Chondrocyte (in vitro differentiated cells): ENCODE measurements around the gene TENM3. TPM values are rescaled to one million over a fixed set of nuclear protein-coding genes. Genes with fewer than 3 reads are reported as not detected.

Source experiments
- DNase-seq: peaks from one replicate; pipeline ENCODE4 v3.0.0; 2021; ENCODE audit warnings: mixed read lengths, low spot score
- H3K27ac Mint-ChIP-seq: one replicate; pipeline ENCODE4 v1.8.0; 2021; ENCODE audit warnings: mild to moderate bottlenecking, moderate library complexity, mixed read lengths; ENCODE audit not compliant: unreplicated experiment
- H3K27me3 Mint-ChIP-seq: 2 replicates; pipeline ENCODE4 v1.8.0; 2021; ENCODE audit warnings: low read depth, mixed read lengths
- H3K36me3 Mint-ChIP-seq: 2 replicates; pipeline ENCODE4 v1.8.0; 2021; ENCODE audit warnings: low read depth, mixed read lengths
- H3K4me1 Mint-ChIP-seq: 2 replicates; pipeline ENCODE4 v1.8.0; 2021; ENCODE audit warnings: low read depth, mild to moderate bottlenecking, mixed read lengths
- H3K4me3 Mint-ChIP-seq: one replicate; pipeline ENCODE4 v1.8.0; 2021; ENCODE audit warnings: mild to moderate bottlenecking, moderate library complexity, mixed read lengths; ENCODE audit not compliant: unreplicated experiment
- H3K9me3 Mint-ChIP-seq: 2 replicates; pipeline ENCODE4 v1.8.0; 2021; ENCODE audit warnings: low read depth, mixed read lengths
- CTCF ChIP-seq: fragments of 200-600 bp; sonication (generic); IDR thresholded peaks from 2 replicates; pipeline ENCODE4 v1.5.0; 2021; ENCODE audit warnings: antibody characterized with exemption, mild to moderate bottlenecking, moderate library complexity
- total RNA-seq: library from RNA; stranded (reverse); gene quantifications from 3 replicates; pipeline ENCODE4 v1.2.1, GENCODE V29; 2021

TENM3 gene
- total RNA-seq, 1 donor from 2014 or later = 87.6 TPM

- Mint-ChIP-seq H3K27me3 (no peaks in the 10 kb centered on the region), H3K27ac (no peak overlapping the region), H3K9me3 (no peaks in the 10 kb centered on the region), H3K36me3 (no peaks in the 10 kb centered on the region), H3K4me1 (peaks cover 33% of the 10 kb centered on the region), H3K4me3 (no peak overlapping the region)
- no peak for DNase-seq
- TF ChIP-seq CTCF = no peak
Observed at GRCh38 chr4:182493377-182493776, 250.2 kb downstream of the TENM3 start.

- H3K4me1 Mint-ChIP-seq = peaks cover 25% of the 10 kb centered on the region
- no peak for DNase-seq
- no peaks in the 10 kb centered on the region for H3K27me3 Mint-ChIP-seq
- H3K9me3 Mint-ChIP-seq = no peaks in the 10 kb centered on the region
- no peaks in the 10 kb centered on the region for H3K36me3 Mint-ChIP-seq
- H3K27ac Mint-ChIP-seq = no peak overlapping the region
- H3K4me3 Mint-ChIP-seq = no peak overlapping the region
- TF ChIP-seq CTCF = no peak
Observed at GRCh38 chr4:182494103-182494502, 250.9 kb downstream of the TENM3 start.

GRCh38 chr4:182495031-182495430 lies 251.8 kb downstream of the TENM3 start:
- no peak for DNase-seq
- TF ChIP-seq CTCF = no peak
- Mint-ChIP-seq H3K36me3 (no peaks in the 10 kb centered on the region), H3K27ac (no peak overlapping the region), H3K27me3 (no peaks in the 10 kb centered on the region), H3K4me1 (peaks cover 24% of the 10 kb centered on the region), H3K4me3 (no peak overlapping the region), H3K9me3 (no peaks in the 10 kb centered on the region)

- Mint-ChIP-seq H3K4me1 (peaks cover 24% of the 10 kb centered on the region), H3K4me3 (no peak overlapping the region), H3K36me3 (no peaks in the 10 kb centered on the region), H3K27ac (no peak overlapping the region), H3K9me3 (no peaks in the 10 kb centered on the region), H3K27me3 (no peaks in the 10 kb centered on the region)
- DNase-seq = no peak
- no peak for TF ChIP-seq CTCF
Observed at GRCh38 chr4:182495645-182496385, 252.6 kb downstream of the TENM3 start.

GRCh38 chr4:182496408-182496807 lies 253.2 kb downstream of the TENM3 start:
- no peak overlapping the region for H3K27ac Mint-ChIP-seq
- H3K27me3 Mint-ChIP-seq = no peaks in the 10 kb centered on the region
- no peak for TF ChIP-seq CTCF

More at GRCh38 chr4:182496408-182496807, 253.2 kb downstream of the TENM3 start:
- Mint-ChIP-seq H3K9me3 (no peaks in the 10 kb centered on the region), H3K4me1 (peaks cover 24% of the 10 kb centered on the region), H3K4me3 (no peak overlapping the region), H3K36me3 (no peaks in the 10 kb centered on the region)
- DNase-seq = no peak
